T-cell (primary cell): Measurements from ENCODE around the gene NPAS3. TPM values are rescaled to one million over a fixed set of nuclear protein-coding genes. Genes with fewer than 3 reads are reported as not detected.

Experiments used
- ATAC-seq, 4 experiments: fragments of 200-7000 bp in 3 of 4; fragments of 150-1000 bp in 1 of 4; cut with Tn5 transposase; replicated peaks in 1 of 4; 1 replicate in 3 of 4; 2 replicates in 1 of 4; pipeline ENCODE4 v1.10.0; 2021; ENCODE audit warnings: moderate library complexity in 3 of 4, mild to moderate bottlenecking in 2 of 4, moderate number of reproducible peaks in 1 of 4
- CTCF ChIA-PET, 2 donors: fragments of 300-600 bp; sonication (Branson Sonifier 250); formaldehyde crosslinking; loops; one replicate each; lab custom pipeline; 2022; ENCODE audit warnings: antibody characterized with exemption in 2 of 2; lab: Charles Lee
- POLR2A ChIA-PET, 2 donors: fragments of 300-600 bp; sonication (Branson Sonifier 250); formaldehyde crosslinking; loops; one replicate each; lab custom pipeline; 2022; ENCODE audit warnings: antibody characterized with exemption in 2 of 2; lab: Charles Lee
- DNase-seq, 35 experiments: peaks; one replicate each; pipeline versions ENCODE4 v3.0.0 to v3.0.0-alpha.2; 2013 to 2023
- H3K27ac ChIP-seq: one replicate; pipeline ENCODE4 v1.5.1; 2013; ENCODE audit warnings: low read length
- H3K27me3 ChIP-seq, 2 experiments: replicated peaks in 1 of 2; 1 replicate in 1 of 2; 2 replicates in 1 of 2; pipeline versions ENCODE4 v1.6.1 to v1.7.0; 2013; ENCODE audit warnings: low read length in 1 of 2, mixed read lengths in 1 of 2; ENCODE audit not compliant: control insufficient read depth in 2 of 2, insufficient read depth in 2 of 2; ENCODE audit errors: extremely low read depth in 1 of 2
- H3K36me3 ChIP-seq, 2 donors: 1 replicate in 1 of 2; 2 replicates in 1 of 2; pipeline versions ENCODE4 v1.6.1 to v1.7.0; 2013; ENCODE audit warnings: low read length in 1 of 2; ENCODE audit not compliant: control insufficient read depth in 2 of 2, insufficient read depth in 1 of 2; ENCODE audit errors: extremely low read depth in 1 of 2
- H3K4me1 ChIP-seq, 2 experiments: 1 replicate in 1 of 2; 2 replicates in 1 of 2; pipeline versions ENCODE4 v1.6.1 to v1.7.0; 2013; ENCODE audit warnings: low read length in 2 of 2, mixed read lengths in 1 of 2; ENCODE audit not compliant: insufficient read depth in 2 of 2, control insufficient read depth in 1 of 2; ENCODE audit errors: extremely low read depth in 1 of 2
- H3K4me3 ChIP-seq, 2 donors: 1 replicate in 1 of 2; 2 replicates in 1 of 2; pipeline versions ENCODE4 v1.5.1 to v1.7.0; 2013; ENCODE audit warnings: mild to moderate bottlenecking in 2 of 2, low read length in 1 of 2, moderate library complexity in 1 of 2; ENCODE audit not compliant: control insufficient read depth in 1 of 2; ENCODE audit errors: extremely low read depth in 1 of 2
- H3K9me3 ChIP-seq: 2 replicates; pipeline ENCODE4 v1.7.0; 2013
- H3K27ac Mint-ChIP-seq, 2 donors: one replicate each; pipeline ENCODE4 v1.8.0; 2020 to 2021; ENCODE audit warnings: mild to moderate bottlenecking in 2 of 2, mixed read lengths in 2 of 2
- H3K27me3 Mint-ChIP-seq, 2 donors: one replicate each; pipeline ENCODE4 v1.8.0; 2021 to 2022; ENCODE audit warnings: mixed read lengths in 2 of 2
- H3K36me3 Mint-ChIP-seq: one replicate; pipeline ENCODE4 v1.8.0; 2021; ENCODE audit warnings: mixed read lengths
- H3K4me1 Mint-ChIP-seq, 3 donors: one replicate each; pipeline ENCODE4 v1.8.0; 2020 to 2022; ENCODE audit warnings: mixed read lengths in 3 of 3, mild to moderate bottlenecking in 1 of 3
- H3K4me3 Mint-ChIP-seq, 3 donors: one replicate each; pipeline ENCODE4 v1.8.0; 2020 to 2022; ENCODE audit warnings: mild to moderate bottlenecking in 3 of 3, mixed read lengths in 3 of 3, moderate library complexity in 3 of 3
- H3K9me3 Mint-ChIP-seq, 3 donors: one replicate each; pipeline ENCODE4 v1.8.0; 2020 to 2022; ENCODE audit warnings: mixed read lengths in 3 of 3
- WGBS: methylation state at CpG from one replicate; pipeline ENCODE4 v1.1.5; 2013; ENCODE audit warnings: missing lambda C conversion rate; ENCODE audit not compliant: insufficient coverage; 5-methylcytosine and 5-hydroxymethylcytosine counted together
- total RNA-seq, 35 experiments: library from RNA in 6 of 35; stranded (reverse) in 6 of 35; fragments of 120-200 nt in 1 of 35; gene quantifications; one replicate each; pipeline versions ENCODE4 v1.2.1 to v1.2.4 and lab custom pipeline; 2013 to 2026

The NPAS3 gene
- total RNA-seq, 5 donors from 2014 or later (not counting 1 experiment from before 2014, with no cell fraction given) = 0.10 TPM; not detected in 4

GRCh38 chr14:33716921-33717320, 778.2 kb downstream of the NPAS3 start:
- WGBS = no CpG with 5 or more reads among the region's 2 CpGs
- H3K9me3 ChIP-seq = no peaks in the 10 kb centered on the region
- Mint-ChIP-seq H3K4me3 (no peak overlapping the region), H3K4me1 (no peaks in the 10 kb centered on the region), H3K36me3 (no peaks in the 10 kb centered on the region), H3K9me3 (peaks cover 0 to 4% (median 0%) of the 10 kb centered on the region in 3 donors), H3K27me3 (peaks cover 0 to 8% of the 10 kb centered on the region in 2 donors), H3K27ac (no peak overlapping the region)
- ATAC-seq (no peak), DNase-seq (no peak)
- no peaks in the 10 kb centered on the region for H3K4me1 ChIP-seq
- ChIA-PET POLR2A (no interaction called here), CTCF (interaction anchor here in 1 of 2 donors (0.7 kb wide), 1 partner anchor 305 kb away, joined by 7 read pairs; no protein-coding TSS in a partner anchor)
- no peak overlapping the region for H3K27ac ChIP-seq
- H3K36me3 ChIP-seq = no peaks in the 10 kb centered on the region
- H3K4me3 ChIP-seq = no peak overlapping the region
- no peaks in the 10 kb centered on the region for H3K27me3 ChIP-seq

GRCh38 chr14:33717866-33718265, 779.2 kb downstream of the NPAS3 start:
- Mint-ChIP-seq H3K4me1 (no peaks in the 10 kb centered on the region), H3K27me3 (peaks cover under 1 to 8% of the 10 kb centered on the region in 2 donors), H3K27ac (no peak overlapping the region), H3K9me3 (peaks cover 0 to 4% (median 0%) of the 10 kb centered on the region in 3 donors), H3K4me3 (no peak overlapping the region), H3K36me3 (no peaks in the 10 kb centered on the region)
- DNase-seq (no peak), ATAC-seq (no peak)
- no peaks in the 10 kb centered on the region for H3K4me1 ChIP-seq
- no peak overlapping the region for H3K27ac ChIP-seq
- no CpG with 5 or more reads among the region's 4 CpGs for WGBS
- H3K4me3 ChIP-seq = no peak overlapping the region
- ChIA-PET CTCF (no interaction called here), POLR2A (interaction anchor here in 1 of 2 donors (0.6 kb wide), 1 partner anchor 25 kb away, joined by 5 read pairs; no protein-coding TSS in a partner anchor)
- H3K36me3 ChIP-seq = no peaks in the 10 kb centered on the region
- no peaks in the 10 kb centered on the region for H3K27me3 ChIP-seq
- H3K9me3 ChIP-seq = no peaks in the 10 kb centered on the region

GRCh38 chr14:33720284-33720787, 781.7 kb downstream of the NPAS3 start:
- H3K27me3 Mint-ChIP-seq = peaks cover 5 to 8% of the 10 kb centered on the region in 2 donors
- H3K36me3 Mint-ChIP-seq = no peaks in the 10 kb centered on the region
- POLR2A ChIA-PET = no interaction called here

GRCh38 chr14:33726685-33727084, 788.0 kb downstream of the NPAS3 start:
- H3K4me3 Mint-ChIP-seq = no peak overlapping the region
- no peaks in the 10 kb centered on the region for H3K4me1 ChIP-seq
- H3K4me3 ChIP-seq = no peak overlapping the region
- no peak for ATAC-seq
- 86% methylated on average over 3 of the region's 5 CpGs for WGBS
- ChIA-PET POLR2A (no interaction called here), CTCF (no interaction called here)
- peaks cover 0 to 5% of the 10 kb centered on the region in 2 donors for H3K27me3 Mint-ChIP-seq
- H3K27ac ChIP-seq = no peak overlapping the region
- DNase-seq = no peak
- H3K9me3 Mint-ChIP-seq = peaks cover 0 to 3% (median 0%) of the 10 kb centered on the region in 3 donors
- H3K4me1 Mint-ChIP-seq = no peaks in the 10 kb centered on the region
- no peaks in the 10 kb centered on the region for H3K36me3 ChIP-seq
- H3K27me3 ChIP-seq = no peaks in the 10 kb centered on the region
- H3K27ac Mint-ChIP-seq = no peak overlapping the region
- H3K9me3 ChIP-seq = no peaks in the 10 kb centered on the region
- H3K36me3 Mint-ChIP-seq = no peaks in the 10 kb centered on the region

More at GRCh38 chr14:33720284-33720787, 781.7 kb downstream of the NPAS3 start:
- no peak overlapping the region for H3K27ac ChIP-seq
- no peaks in the 10 kb centered on the region for H3K9me3 ChIP-seq
- ATAC-seq (no peak), DNase-seq (no peak)
- peaks cover 0 to 4% (median under 1%) of the 10 kb centered on the region in 3 donors for H3K9me3 Mint-ChIP-seq
- no peaks in the 10 kb centered on the region for H3K36me3 ChIP-seq
- H3K27ac Mint-ChIP-seq = no peak overlapping the region
- no peak overlapping the region for H3K4me3 ChIP-seq
- H3K4me3 Mint-ChIP-seq = no peak overlapping the region
- H3K27me3 ChIP-seq = no peaks in the 10 kb centered on the region
- 90% methylated on average over 2 of the region's 4 CpGs for WGBS
- no peaks in the 10 kb centered on the region for H3K4me1 Mint-ChIP-seq
- H3K4me1 ChIP-seq = no peaks in the 10 kb centered on the region
- CTCF ChIA-PET = no interaction called here

GRCh38 chr14:33727606-33728005, 788.9 kb downstream of the NPAS3 start:
- Mint-ChIP-seq H3K4me1 (no peaks in the 10 kb centered on the region), H3K36me3 (no peaks in the 10 kb centered on the region), H3K27me3 (peaks cover under 1 to 5% of the 10 kb centered on the region in 2 donors), H3K4me3 (no peak overlapping the region), H3K9me3 (peaks cover 0 to 3% (median 0%) of the 10 kb centered on the region in 3 donors), H3K27ac (no peak overlapping the region)
- Histone ChIP-seq H3K4me3 (no peak overlapping the region), H3K27me3 (no peaks in the 10 kb centered on the region), H3K4me1 (no peaks in the 10 kb centered on the region), H3K27ac (no peak overlapping the region), H3K36me3 (no peaks in the 10 kb centered on the region), H3K9me3 (no peaks in the 10 kb centered on the region)
- ChIA-PET CTCF (no interaction called here), POLR2A (no interaction called here)
- WGBS = no CpG with 5 or more reads among the region's 6 CpGs
- DNase-seq (no peak), ATAC-seq (no peak)

- Histone ChIP-seq H3K9me3 (no peaks in the 10 kb centered on the region), H3K36me3 (no peaks in the 10 kb centered on the region), H3K27ac (no peak overlapping the region), H3K4me1 (no peaks in the 10 kb centered on the region), H3K27me3 (no peaks in the 10 kb centered on the region), H3K4me3 (no peak overlapping the region)
- no CpG with 5 or more reads among the region's 3 CpGs for WGBS
- no peak overlapping the region for H3K27ac Mint-ChIP-seq
- H3K27me3 Mint-ChIP-seq = peaks cover 2 to 3% of the 10 kb centered on the region in 2 donors
- no peaks in the 10 kb centered on the region for H3K36me3 Mint-ChIP-seq
- H3K4me1 Mint-ChIP-seq = no peaks in the 10 kb centered on the region
- H3K4me3 Mint-ChIP-seq = no peak overlapping the region
- POLR2A ChIA-PET = no interaction called here
- peaks cover 0 to 3% (median 0%) of the 10 kb centered on the region in 3 donors for H3K9me3 Mint-ChIP-seq
- ATAC-seq (no peak), DNase-seq (no peak)
- CTCF ChIA-PET = no interaction called here
Measured at GRCh38 chr14:33728010-33728498, 789.4 kb downstream of the NPAS3 start.
